Panc1 (cell line): ENCODE data around the gene MAD1L1.

Source experiments
- POLR2AphosphoS5 ChIP-seq: IDR thresholded peaks from 2 replicates; pipeline ENCODE4 v1.6.1; 2012; ENCODE audit warnings: mild to moderate bottlenecking, low read depth, low read length, moderate library complexity
- SIN3A ChIP-seq: IDR thresholded peaks from 2 replicates; pipeline ENCODE4 v1.6.1; 2012; ENCODE audit warnings: low read depth, mild to moderate bottlenecking, low read length, moderate library complexity, borderline replicate concordance; ENCODE audit not compliant: insufficient read depth
- TCF7L2 ChIP-seq: IDR thresholded peaks from 2 replicates; pipeline ENCODE4 v1.6.1; 2011; ENCODE audit warnings: mild to moderate bottlenecking, low read depth, low read length, inconsistent platforms
- TF ChIP-seq, protein P1 (sequence below): fragments of 450-650 bp; IDR thresholded peaks from 2 replicates; pipeline ENCODE4 v1.5.1; 2017; ENCODE audit warnings: mild to moderate bottlenecking
- TF ChIP-seq, protein P2 (sequence below), 2 experiments: IDR thresholded peaks; 2 replicates each; pipeline ENCODE4 v1.6.1; 2011 to 2012; ENCODE audit warnings: low read depth in 2 of 2, control low read depth in 1 of 2, low read length in 1 of 2, mild to moderate bottlenecking in 1 of 2, moderate library complexity in 1 of 2; ENCODE audit not compliant: insufficient read depth in 1 of 2

DNA sequence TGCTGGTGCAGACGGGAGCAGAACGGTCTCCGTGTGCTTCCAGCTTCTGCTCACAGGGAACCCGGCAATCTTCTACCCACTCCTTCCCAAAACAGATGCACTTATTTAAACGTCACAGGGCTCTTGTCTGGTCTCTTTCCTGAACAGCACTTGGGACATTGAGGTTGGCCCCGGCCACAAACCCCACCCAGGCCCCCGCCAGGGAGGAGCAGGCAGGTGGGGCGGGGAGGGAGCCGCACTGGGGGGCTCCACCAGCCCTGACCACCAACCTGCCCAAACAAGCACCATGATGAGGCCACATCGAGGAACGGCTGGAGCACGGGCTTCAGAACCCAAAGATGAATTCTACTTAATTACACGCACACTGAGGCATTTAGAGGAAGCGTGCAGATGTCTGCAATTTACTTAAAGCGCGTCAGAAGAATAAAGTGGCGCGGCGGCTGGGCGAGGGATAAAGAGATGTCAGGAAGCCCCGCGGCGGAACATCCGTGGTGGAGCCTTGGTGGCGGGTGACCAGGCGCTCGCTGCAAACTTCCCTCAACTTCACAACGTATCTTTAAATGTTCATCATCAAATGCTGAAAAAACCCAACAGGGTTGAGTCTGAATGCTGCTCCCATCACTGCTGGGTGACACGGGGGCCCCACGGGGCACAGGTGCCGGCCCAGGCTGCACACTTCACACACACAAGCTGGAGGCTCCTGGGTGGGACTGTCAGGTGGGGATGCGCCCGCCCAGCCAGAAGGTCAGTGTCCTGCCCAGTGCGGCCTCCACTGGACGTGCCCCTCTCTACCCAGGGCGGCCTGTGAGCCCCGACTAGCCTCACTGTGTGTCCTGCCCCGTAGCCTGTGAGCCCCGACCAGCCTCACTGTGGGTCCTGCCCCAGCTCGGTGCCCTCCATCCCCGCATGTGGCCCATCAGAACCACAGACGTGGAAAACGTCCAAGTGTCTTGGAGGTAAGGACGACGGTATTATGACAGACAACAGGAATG, 279.2 kb downstream of the MAD1L1 start:
- TF ChIP-seq POLR2AphosphoS5 (no peak), SIN3A (no peak), TCF7L2 (no peak)
- TF ChIP-seq, protein P1, sequence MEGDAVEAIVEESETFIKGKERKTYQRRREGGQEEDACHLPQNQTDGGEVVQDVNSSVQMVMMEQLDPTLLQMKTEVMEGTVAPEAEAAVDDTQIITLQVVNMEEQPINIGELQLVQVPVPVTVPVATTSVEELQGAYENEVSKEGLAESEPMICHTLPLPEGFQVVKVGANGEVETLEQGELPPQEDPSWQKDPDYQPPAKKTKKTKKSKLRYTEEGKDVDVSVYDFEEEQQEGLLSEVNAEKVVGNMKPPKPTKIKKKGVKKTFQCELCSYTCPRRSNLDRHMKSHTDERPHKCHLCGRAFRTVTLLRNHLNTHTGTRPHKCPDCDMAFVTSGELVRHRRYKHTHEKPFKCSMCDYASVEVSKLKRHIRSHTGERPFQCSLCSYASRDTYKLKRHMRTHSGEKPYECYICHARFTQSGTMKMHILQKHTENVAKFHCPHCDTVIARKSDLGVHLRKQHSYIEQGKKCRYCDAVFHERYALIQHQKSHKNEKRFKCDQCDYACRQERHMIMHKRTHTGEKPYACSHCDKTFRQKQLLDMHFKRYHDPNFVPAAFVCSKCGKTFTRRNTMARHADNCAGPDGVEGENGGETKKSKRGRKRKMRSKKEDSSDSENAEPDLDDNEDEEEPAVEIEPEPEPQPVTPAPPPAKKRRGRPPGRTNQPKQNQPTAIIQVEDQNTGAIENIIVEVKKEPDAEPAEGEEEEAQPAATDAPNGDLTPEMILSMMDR = no peak
- TF ChIP-seq, protein P2, sequence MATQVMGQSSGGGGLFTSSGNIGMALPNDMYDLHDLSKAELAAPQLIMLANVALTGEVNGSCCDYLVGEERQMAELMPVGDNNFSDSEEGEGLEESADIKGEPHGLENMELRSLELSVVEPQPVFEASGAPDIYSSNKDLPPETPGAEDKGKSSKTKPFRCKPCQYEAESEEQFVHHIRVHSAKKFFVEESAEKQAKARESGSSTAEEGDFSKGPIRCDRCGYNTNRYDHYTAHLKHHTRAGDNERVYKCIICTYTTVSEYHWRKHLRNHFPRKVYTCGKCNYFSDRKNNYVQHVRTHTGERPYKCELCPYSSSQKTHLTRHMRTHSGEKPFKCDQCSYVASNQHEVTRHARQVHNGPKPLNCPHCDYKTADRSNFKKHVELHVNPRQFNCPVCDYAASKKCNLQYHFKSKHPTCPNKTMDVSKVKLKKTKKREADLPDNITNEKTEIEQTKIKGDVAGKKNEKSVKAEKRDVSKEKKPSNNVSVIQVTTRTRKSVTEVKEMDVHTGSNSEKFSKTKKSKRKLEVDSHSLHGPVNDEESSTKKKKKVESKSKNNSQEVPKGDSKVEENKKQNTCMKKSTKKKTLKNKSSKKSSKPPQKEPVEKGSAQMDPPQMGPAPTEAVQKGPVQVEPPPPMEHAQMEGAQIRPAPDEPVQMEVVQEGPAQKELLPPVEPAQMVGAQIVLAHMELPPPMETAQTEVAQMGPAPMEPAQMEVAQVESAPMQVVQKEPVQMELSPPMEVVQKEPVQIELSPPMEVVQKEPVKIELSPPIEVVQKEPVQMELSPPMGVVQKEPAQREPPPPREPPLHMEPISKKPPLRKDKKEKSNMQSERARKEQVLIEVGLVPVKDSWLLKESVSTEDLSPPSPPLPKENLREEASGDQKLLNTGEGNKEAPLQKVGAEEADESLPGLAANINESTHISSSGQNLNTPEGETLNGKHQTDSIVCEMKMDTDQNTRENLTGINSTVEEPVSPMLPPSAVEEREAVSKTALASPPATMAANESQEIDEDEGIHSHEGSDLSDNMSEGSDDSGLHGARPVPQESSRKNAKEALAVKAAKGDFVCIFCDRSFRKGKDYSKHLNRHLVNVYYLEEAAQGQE (IDR thresholded peaks at IDR 0.05; ENCODE audit: insufficient read depth in 1 of 2, low read depth in 2 of 2, low read length in 1 of 2) = no peak
